ENCODE measurements around the gene AADACL2. TPM values are rescaled to one million over a fixed set of nuclear protein-coding genes. Genes with fewer than 3 reads are reported as not detected.
"Not testable (repeated sequence)": the region's sequence is repeated elsewhere in the genome, so short reads cannot be mapped to it uniquely, and the experiment has no call there.

Gene AADACL2
- polyA plus RNA-seq (2013, experiment 1 of 2; ENCODE audit: insufficient read length) = not detected
- polyA plus RNA-seq (2013, experiment 2 of 2; ENCODE audit: insufficient read length) = not detected

GRCh38 chr3:151733613-151734012, at the start of gene AADACL2:
AADACL2 (plus strand) TSS chr3:151733927; CDS start chr3:151734036, 109 bp downstream.
- DNase-seq = no peak

GRCh38 chr3:151684094-151684493, 49.6 kb upstream of the AADACL2 start:
- no peak for DNase-seq

- no peak for DNase-seq
These were observed 47.5 kb upstream of the AADACL2 start for GRCh38 chr3:151686257-151686656.

GRCh38 chr3:151687076-151687475, 46.7 kb upstream of the AADACL2 start:
- DNase-seq = no peak

GRCh38 chr3:151688571-151688970, 45.2 kb upstream of the AADACL2 start:
- no peak for DNase-seq

- no peak for DNase-seq
These were observed 43.1 kb upstream of the AADACL2 start for GRCh38 chr3:151690645-151691044.

- DNase-seq = no peak
These were observed 36.2 kb upstream of the AADACL2 start for GRCh38 chr3:151697496-151697895.

- DNase-seq = no peak
These were observed 26.5 kb upstream of the AADACL2 start for GRCh38 chr3:151707216-151707615.

- no peak for DNase-seq
These were observed 24.9 kb upstream of the AADACL2 start for GRCh38 chr3:151708868-151709267.

GRCh38 chr3:151709847-151710246, 23.9 kb upstream of the AADACL2 start:
- DNase-seq = peak; percentile 68

GRCh38 chr3:151721294-151721693, 12.4 kb upstream of the AADACL2 start:
- no peak for DNase-seq

GRCh38 chr3:151722856-151723255, 10.9 kb upstream of the AADACL2 start:
- DNase-seq = no peak

- DNase-seq = peak; percentile 42
These were observed 8.9 kb upstream of the AADACL2 start for GRCh38 chr3:151724576-151725562.

- DNase-seq = peak; percentile 31
These were observed 7.7 kb upstream of the AADACL2 start for GRCh38 chr3:151726016-151726415.

GRCh38 chr3:151732861-151733260, 866 bp upstream of the AADACL2 start:
- DNase-seq = no peak

GRCh38 chr3:151740581-151740980, 6.9 kb downstream of the AADACL2 start:
- no peak for DNase-seq

GRCh38 chr3:151743855-151744254, 10.1 kb downstream of the AADACL2 start:
- peak; percentile 25 for DNase-seq

GRCh38 chr3:151750181-151750580, 16.5 kb downstream of the AADACL2 start:
- no peak for DNase-seq

GRCh38 chr3:151750678-151751077, 17.0 kb downstream of the AADACL2 start:
- no peak for DNase-seq

GRCh38 chr3:151751161-151751560, 17.4 kb downstream of the AADACL2 start:
- DNase-seq = peak; percentile 80

GRCh38 chr3:151753846-151754245, 20.1 kb downstream of the AADACL2 start:
- DNase-seq = no peak

GRCh38 chr3:151761581-151761980, 27.9 kb downstream of the AADACL2 start:
- no peak for DNase-seq

GRCh38 chr3:151764699-151765098, 31.0 kb downstream of the AADACL2 start:
- DNase-seq = not testable (repeated sequence)

GRCh38 chr3:151765685-151766084, 32.0 kb downstream of the AADACL2 start:
- no peak for DNase-seq

Measured in fibroblast of skin of abdomen (primary cell).